HG03460 (cell line): Measurements from ENCODE around the gene NCLN.

ENCODE experiments used
- ATAC-seq: cut with Tn5 transposase; IDR thresholded peaks from one replicate; pipeline ENCODE4 v1.9.1; 2021; ENCODE audit not compliant: unreplicated experiment

The NCLN gene, protein sequence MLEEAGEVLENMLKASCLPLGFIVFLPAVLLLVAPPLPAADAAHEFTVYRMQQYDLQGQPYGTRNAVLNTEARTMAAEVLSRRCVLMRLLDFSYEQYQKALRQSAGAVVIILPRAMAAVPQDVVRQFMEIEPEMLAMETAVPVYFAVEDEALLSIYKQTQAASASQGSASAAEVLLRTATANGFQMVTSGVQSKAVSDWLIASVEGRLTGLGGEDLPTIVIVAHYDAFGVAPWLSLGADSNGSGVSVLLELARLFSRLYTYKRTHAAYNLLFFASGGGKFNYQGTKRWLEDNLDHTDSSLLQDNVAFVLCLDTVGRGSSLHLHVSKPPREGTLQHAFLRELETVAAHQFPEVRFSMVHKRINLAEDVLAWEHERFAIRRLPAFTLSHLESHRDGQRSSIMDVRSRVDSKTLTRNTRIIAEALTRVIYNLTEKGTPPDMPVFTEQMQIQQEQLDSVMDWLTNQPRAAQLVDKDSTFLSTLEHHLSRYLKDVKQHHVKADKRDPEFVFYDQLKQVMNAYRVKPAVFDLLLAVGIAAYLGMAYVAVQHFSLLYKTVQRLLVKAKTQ

DNA sequence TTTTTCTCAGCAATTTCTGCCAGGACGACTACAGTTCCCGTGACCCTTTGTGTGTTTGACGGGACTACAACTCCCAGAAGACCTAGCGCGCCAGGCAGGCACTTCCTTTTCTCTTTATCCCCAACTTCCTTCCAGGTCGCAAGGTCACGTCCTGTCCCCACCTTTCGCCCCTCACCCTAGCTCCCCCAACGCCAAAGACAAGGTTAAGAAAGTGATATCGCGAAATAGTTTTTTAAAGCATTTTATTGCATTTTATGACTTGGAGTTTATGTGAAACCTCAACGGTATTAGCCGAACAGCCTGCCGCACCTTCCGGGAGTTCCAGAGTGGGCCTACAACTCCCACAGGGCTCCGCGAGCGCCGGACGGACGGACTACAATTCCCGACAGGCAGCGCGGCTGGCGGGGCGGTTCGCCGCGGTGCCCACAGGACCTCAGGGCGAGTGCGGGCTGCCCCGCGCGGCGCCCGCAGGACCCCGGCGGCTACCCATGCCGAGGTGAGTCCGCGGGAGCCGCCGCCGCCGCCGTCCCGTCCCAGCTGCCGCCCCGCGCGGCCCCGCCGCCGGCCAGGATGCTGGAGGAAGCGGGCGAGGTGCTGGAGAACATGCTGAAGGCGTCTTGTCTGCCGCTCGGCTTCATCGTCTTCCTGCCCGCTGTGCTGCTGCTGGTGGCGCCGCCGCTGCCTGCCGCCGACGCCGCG, at the start of gene NCLN:
TSS of gene NCLN (plus strand) at position 470 of the 699 bp plus-strand sequence. CDS start at position 571, 101 bp downstream.
- ATAC-seq, result peak; percentile 64

DNA sequence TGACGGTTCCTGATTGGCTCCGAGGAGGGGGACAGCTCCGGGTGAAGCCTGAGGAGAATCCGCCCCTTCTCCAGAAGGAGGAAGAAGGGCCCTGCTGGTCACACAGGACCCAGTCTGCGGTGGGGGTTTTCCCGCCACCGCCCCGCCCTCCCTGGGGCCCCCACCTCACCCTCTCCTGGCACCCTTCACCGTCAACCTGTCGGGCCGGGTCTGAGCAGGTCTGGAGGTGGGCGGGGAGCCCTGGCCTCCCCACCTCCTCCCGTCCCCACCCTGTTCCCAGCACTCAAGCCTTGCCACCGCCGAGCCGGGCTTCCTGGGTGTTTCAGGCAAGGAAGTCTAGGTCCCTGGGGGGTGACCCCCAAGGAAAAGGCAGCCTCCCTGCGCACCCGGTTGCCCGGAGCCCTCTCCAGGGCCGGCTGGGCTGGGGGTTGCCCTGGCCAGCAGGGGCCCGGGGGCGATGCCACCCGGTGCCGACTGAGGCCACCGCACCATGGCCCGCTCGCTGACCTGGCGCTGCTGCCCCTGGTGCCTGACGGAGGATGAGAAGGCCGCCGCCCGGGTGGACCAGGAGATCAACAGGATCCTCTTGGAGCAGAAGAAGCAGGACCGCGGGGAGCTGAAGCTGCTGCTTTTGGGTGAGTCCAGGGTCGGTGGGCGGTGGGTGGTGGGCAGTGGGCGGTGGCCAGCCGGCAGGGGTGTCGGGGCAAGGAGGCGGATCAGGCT, 49.6 kb upstream of the NCLN start, which contains the start of gene GNA15:
TSS of gene GNA15 (plus strand) at position 73 of the 723 bp plus-strand sequence. CDS start at position 491, 418 bp downstream.
- no peak for ATAC-seq

DNA sequence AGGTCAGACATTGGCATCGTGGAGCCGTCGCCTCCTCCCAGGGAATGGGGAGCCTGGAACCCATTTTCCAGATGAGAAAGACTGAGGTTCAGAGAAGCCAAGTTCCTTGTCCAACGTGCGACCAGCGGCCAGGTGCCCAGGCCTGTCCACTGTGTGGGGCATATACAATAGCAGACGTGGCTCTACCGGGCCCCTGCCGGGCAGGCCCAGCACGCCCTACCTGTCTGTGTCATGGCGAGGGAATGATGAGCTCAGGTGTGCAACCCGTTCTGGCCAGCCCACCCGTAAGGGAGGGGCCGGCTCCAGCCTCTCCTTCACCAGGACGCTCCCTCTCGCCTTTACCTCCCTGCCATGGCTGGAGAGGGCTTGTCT, 49.1 kb upstream of the NCLN start:
- no peak for ATAC-seq

DNA sequence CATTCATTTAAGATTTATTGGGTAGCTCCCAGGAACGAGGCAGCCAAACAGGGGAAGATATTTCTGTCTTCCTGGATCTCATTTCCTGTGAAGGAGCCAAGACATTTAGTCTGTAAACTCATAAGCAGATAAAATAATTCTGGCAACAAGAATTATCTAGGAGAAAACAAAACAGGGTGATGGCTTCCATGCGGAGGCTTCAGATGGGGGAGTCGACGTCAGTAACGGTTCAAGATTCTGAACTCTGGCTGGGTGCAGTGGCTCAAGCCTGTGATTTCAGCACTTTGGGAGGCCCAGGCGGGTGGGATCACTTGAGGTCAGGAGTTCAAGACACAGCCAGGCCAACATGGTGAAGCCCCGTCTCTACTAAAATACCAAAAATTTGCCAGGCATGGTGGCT, 48.6 kb upstream of the NCLN start:
- ATAC-seq, result no peak

DNA sequence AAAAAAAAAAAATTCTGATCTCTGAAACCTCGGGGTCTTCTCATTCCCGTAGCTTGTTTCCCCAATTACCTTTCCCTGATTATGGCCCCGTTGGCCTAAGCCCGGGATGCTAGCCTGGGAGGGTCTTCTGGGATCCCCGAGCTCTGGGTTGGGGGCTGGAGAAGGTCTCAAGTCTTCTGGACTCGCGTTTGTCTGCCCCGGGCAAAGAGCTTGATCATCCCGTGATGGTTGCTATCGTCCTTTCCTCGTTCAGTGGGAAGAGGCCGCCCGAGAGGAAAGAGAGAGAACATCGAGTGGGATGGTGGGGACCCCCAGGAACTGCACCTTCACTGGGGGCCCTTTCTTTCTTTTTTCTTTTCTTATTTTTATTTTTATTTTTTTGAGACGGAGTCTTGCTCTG, 47.5 kb upstream of the NCLN start:
- no peak for ATAC-seq

DNA sequence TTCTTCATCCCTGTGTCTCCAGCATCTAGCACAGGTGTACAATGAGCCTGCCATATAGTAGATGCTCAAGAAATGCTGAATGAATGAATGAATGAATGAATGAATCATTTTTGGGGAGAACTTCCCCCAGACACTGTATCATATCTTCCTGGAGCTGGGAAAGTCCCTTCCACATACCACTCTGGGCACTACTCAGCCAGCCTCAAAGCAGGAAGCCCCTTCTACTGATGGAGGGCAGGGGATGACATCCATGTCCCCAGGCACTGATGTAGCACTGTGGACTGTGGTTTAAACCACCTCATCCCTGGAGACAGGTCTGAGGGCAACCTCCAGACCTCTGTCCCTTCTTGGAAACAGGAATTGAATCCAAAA, 45.1 kb upstream of the NCLN start:
- no peak for ATAC-seq

DNA sequence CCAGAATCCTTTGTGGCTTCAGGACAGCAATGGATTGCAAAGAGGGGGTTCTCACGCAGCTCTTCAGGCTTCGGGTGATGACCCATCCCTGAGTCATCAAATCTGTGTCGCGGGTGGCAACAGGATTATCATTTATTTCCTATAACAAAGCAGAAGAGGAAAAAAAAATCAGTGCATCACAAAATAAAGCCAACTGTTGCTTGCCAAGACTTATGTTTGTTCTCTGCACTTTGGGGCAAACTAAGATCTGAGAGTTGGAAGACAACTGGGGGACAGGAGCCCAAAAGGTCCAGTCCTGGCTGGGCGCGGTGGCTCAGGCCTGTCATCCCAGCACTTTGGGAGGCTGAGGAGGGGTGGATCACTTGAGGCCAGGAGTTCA, 43.4 kb upstream of the NCLN start:
- no peak for ATAC-seq

DNA sequence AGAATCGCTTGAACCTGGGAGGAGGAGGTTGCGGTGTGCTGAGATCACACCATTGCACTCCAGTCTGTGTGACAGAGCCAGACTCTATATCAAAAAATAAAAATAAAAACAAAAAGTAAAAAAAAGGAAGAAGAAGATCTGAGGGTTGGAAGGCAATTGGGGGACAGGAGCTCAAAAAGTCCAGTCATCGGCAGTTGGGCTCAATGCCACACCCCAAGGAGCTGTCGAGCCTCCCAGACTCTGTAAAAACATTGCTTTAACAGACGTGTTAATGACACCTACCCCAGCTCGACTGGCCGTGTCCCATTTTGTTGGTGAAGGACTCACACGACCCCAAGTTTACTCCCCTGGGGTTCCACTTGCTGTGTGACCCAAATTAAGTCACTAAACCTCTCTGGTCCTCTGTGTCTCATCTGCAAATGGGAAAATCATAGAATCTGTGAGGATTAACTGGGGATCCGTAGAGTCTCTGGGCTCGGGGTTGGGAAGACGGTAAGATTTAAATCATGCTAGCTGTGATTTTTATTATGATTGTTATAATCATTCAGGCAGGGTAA, 42.9 kb upstream of the NCLN start:
- no peak for ATAC-seq

DNA sequence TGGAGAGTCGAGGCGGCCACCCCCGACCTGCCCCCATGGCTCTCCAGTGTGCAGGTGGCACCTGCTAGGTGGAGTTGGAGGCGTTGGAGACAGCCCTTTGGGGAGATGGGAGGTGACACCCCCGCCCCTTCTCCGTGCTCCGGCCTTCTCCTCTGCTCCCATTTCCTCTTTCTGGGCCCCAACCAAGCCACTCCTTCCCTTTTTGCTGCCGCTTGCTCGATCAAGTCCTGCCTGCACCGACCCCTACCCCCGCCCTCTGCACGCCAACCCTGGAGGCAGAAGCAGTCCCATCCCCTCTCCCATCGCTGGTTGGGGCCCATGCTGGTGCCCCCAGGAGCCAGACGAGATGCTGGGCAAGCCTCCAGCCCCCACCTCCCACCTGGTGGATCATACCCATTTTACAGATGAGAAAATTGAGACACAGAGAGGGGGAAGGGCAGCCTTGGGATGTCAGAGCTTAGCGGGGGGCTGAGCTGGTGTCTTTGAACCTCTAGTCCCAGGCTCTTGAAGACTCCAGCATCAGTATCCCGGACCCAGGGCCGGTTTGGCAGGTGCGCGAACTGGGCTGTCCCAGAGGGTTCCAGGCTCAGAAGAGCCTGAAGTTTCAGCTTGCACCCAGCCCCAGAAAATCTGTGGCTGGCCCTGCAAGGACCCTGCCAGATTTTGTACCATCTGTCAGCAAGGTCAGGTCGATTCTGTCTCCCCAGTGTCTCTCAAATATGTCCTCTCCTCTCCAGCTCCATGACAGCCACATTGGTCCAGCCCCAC, 39.6 kb upstream of the NCLN start:
- ATAC-seq, result no peak

DNA sequence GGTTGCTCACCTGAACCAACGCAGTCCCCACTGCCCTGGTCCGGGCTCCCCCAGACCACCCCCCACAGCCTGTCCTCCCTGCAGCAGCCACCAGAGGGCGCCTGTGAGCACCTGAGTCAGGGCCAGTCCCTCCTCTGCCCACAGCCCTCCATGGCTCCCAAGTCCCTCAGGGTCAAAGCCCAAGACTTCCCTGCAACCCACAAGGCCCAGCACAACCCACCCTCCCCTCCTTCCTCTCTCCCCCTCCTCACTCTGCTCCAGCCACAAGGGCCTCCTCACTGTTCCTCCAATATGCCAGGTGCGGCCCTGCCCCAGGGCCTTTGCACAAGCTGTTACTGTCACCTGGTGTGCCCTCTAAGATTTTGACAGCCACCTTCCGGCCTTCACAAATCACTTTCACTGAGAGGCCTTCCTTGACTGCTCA, 39.0 kb upstream of the NCLN start:
- ATAC-seq, result no peak

DNA sequence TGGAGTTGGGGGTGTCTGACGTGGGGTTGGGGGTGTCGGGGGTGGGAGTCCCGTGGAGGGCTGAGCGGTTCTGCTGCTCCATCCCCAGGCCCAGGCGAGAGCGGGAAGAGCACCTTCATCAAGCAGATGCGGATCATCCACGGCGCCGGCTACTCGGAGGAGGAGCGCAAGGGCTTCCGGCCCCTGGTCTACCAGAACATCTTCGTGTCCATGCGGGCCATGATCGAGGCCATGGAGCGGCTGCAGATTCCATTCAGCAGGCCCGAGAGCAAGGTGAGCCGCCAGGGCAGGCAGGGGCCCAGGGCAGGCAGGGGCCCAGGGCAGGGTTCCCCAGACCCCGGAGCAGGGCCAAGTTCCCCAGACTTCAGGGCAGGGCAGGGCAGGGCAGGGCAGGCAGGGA, 37.2 kb upstream of the NCLN start:
- ATAC-seq, result no peak

DNA sequence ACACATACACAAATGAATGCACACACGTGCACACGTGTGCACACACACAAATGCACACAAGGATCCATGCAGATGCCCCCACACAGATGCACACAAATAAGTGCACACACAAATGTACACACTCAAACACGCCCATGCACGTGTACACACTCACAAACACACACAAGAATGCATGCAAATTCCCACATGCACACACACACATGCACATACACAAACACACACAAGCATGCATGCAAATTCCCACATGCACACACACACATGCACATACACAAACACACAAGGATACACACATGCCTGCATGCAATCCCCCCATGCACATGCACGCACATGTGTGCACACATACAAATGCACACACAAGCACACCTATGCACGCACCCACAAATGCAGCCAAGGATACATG, 36.6 kb upstream of the NCLN start:
- ATAC-seq, result no peak

DNA sequence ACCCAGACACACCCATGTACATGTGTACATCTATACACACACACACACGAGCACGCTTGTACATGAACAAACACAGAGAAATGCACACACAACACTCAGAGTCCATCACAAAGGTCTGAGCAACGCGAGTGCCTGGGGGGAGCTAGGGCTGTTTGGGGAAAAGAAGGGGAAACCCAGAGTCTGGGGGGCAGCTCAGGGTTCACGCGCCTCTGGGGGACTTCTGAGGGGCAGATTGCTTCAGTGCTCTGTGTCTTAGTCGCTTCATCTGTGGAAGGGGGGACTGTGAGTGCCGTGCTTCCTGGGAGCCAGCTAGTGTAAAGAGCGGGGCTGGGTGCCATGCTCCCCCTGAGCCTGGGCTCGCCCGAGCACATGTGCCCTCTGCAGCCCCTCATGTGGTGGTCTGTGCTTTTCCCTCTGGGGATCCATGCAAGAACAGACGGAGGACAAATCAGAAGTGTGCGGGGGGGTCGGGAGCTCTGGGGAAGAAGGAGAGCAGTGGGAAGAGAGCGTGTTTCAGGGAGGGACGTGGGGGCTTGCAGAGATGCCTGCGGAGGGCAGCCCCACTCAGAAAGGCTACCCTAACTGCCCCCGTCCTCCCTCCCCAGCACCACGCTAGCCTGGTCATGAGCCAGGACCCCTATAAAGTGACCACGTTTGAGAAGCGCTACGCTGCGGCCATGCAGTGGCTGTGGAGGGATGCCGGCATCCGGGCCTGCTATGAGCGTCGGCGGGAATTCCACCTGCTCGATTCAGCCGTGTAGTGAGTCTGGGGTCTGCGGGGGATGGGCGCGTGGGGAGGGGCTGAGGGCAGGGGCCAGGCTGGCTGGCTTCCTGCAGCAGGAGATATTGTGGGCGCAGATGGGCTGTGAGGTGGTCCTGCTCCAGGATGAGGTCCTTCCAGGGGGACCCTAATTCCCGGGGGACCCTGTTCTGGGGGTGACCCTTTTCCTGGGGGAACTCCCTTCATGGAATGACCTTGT, 35.9 kb upstream of the NCLN start:
- no peak for ATAC-seq

DNA sequence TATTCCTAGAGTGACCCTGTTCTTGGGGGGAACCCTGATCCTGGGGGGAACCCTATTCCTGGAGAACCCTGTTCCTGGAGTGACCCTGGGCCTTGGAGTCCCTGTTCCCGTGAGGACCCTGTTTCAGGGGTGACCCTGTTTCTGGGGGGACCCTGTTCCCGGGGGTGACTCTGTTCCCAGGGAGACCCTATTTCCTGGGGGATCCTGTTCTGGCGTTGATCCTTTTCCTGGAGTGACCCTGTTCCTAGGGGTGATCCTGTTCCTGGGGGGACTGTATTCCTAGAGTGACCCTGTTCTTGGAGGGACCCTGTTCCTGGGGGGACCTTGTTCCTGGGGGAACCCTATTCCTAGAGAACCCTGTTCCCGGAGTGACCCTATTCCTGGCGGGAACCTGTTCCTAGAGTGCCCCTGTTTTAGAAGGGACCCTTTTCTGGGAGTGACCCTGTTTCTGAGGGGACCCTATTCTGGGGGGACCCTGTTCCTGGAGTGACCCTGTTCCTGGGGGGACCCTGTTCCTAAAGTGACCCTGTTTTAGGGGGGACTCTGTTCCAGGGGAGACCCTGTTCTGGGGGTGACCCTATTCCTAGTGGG, 34.9 kb upstream of the NCLN start:
- no peak for ATAC-seq

DNA sequence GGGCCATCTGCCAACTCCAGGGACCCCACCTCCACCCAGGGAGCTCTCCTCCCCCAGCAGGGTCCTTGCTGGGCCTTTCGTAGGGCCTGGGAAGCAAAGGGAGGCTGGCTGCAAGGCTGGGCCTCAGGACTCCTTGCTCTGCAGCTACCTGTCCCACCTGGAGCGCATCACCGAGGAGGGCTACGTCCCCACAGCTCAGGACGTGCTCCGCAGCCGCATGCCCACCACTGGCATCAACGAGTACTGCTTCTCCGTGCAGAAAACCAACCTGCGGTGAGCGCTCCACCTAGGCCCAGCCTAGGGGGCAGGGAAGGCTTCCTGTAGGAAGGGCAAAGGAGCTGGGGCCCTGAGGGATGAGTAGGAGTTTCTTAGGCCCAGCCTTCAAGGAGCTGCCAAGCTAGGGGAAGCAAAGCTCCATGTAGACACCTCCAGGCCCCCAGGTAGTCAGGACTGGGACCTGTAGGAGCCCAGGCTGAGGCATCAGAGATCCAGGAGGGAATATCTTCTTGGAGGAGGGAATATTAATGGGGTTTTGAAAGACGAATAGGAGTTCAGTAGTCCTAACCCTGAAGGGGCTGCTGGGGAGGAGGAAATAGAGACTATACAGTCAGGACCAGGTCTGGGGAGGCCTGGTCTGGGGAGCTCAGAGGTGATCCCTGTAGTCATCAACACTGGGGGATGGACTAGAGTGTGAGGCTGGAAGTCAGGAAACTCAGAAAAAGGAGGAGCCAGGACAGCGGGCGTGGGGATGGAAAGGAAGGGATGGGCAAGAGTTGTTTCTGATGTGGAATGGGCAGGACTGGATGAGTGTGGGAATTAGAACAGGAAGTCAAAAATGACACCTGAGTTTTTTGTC, 33.9 kb upstream of the NCLN start:
- ATAC-seq, result no peak

DNA sequence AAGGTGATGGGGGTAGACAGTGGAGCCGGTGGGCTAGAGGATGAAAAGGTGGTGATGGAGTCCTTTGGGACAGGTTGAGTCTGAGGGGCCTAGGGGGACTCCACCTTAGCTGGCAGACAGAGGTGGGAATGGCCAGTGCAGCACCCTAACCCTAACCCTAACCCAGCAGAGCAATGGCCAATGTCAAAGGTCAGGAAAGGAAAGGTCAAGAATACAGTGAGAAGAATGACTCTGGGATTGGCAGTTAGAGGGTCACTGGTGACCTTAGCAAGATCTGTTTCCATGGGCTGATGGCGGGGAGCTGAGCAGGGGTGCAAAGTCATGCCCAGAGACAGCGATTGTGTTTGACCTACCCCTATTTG, 33.3 kb upstream of the NCLN start:
- no peak for ATAC-seq

DNA sequence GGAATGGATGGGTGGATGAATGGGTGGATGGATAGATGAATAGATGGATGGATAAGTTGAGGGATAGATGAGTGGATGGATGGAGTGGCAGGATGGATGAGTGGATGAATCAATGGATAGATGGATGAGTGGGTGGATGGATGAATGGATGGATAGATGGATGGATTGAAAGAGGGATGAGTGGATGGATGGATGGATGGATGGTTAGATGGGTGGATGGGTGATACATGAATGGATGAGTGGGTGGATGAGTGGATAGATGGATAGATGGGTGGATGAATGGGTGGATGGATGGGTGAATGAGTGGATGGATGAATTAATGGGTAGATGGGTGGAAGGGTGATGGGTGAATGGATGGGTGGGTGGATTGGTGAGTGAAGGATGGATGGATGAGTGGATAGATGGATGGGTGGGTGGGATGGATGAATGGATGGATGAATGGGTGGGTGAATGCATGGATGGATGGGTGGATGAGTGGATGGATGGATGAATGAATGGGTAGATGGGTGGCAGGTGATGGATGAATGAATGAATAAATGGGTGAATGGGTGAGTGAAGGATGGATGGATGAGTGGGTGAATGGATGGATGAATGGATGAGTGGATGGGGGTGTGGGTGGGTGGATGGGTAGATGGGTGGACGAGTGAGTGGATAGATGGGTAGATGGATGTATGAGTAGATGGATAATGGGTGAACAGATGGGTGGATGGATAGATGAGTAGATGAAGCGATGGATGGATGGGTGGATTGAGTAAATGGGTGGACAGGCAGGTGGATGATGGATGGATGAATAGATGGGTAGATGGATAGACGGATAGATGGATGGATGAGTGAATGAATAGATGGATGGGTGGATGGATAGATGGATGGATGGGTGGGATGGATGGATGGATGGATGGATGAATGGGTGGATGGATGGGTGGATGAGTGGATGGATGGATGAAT, 32.2 kb upstream of the NCLN start:
- ATAC-seq, result no peak
